ENCODE results near the gene RCOR1.

- TF ChIP-seq CTCF (IDR thresholded peaks at IDR 0.05; ENCODE audit: insufficient read depth, low read length, poor library complexity, severe bottlenecking) (no peak), EZH2phosphoT487 (conservative IDR thresholded peaks at IDR 0.05; ENCODE audit: low read length) (no peak)
Measured at GRCh38 chr14:102691763-102692162, 99.3 kb downstream of the RCOR1 start.
